ENCODE results near the gene FTCD.

GRCh38 chr21:46135782-46136395, 19.5 kb downstream of the FTCD start:
- TF ChIP-seq SPI1 (IDR thresholded peaks at IDR 0.05; ENCODE audit: low read depth, low read length) (no peak), POLR2A (IDR thresholded peaks at IDR 0.05; ENCODE audit: low read depth, low read length) (no peak), TAF1 (IDR thresholded peaks at IDR 0.05; ENCODE audit: low read depth, low read length) (no peak), POLR2AphosphoS5 (IDR thresholded peaks at IDR 0.05; ENCODE audit: low read depth, low read length) (no peak), PAX5 (IDR thresholded peaks at IDR 0.05; ENCODE audit: insufficient read depth, low read length, severe bottlenecking) (no peak), POU2F2 (IDR thresholded peaks at IDR 0.05; ENCODE audit: low read depth, low read length) (no peak)
